Endodermal cell (in vitro differentiated cells): ENCODE data around the gene CPEB2. TPM values are rescaled to one million over a fixed set of nuclear protein-coding genes. Genes with fewer than 3 reads are reported as not detected.

Experiments
- DNase-seq: peaks from one replicate; pipeline ENCODE4 v3.0.0-alpha.2; 2017
- H3K27ac ChIP-seq: 2 replicates; pipeline ENCODE4 v1.5.1; 2013; ENCODE audit warnings: mild to moderate bottlenecking, low read depth, low read length, moderate library complexity
- H3K27me3 ChIP-seq: 2 replicates; pipeline ENCODE4 v1.6.1; 2013; ENCODE audit warnings: mild to moderate bottlenecking, low read length, moderate library complexity; ENCODE audit not compliant: insufficient read depth, control insufficient read depth, poor library complexity, severe bottlenecking
- H3K36me3 ChIP-seq: 2 replicates; pipeline ENCODE4 v1.7.0; 2013; ENCODE audit warnings: mild to moderate bottlenecking, low read length, moderate library complexity; ENCODE audit not compliant: control insufficient read depth, insufficient read depth
- H3K4me1 ChIP-seq: one replicate; pipeline ENCODE4 v1.7.0; 2013; ENCODE audit warnings: low read length; ENCODE audit not compliant: control insufficient read depth, insufficient read depth
- H3K4me3 ChIP-seq: 2 replicates; pipeline ENCODE4 v1.5.1; 2013; ENCODE audit warnings: mild to moderate bottlenecking, low read length, moderate library complexity
- H3K9ac ChIP-seq: 2 replicates; pipeline ENCODE4 v1.6.1; 2013; ENCODE audit warnings: mild to moderate bottlenecking, low read length, moderate library complexity; ENCODE audit not compliant: poor library complexity, severe bottlenecking; ENCODE audit errors: extremely low read depth
- H3K9me3 ChIP-seq: 2 replicates; pipeline ENCODE4 v1.6.1; 2013; ENCODE audit warnings: mild to moderate bottlenecking, low read length, moderate library complexity; ENCODE audit not compliant: control insufficient read depth
- H3K27ac Mint-ChIP-seq: 2 replicates; pipeline ENCODE4 v1.8.0; 2020; ENCODE audit warnings: mixed read lengths
- H3K27me3 Mint-ChIP-seq: 2 replicates; pipeline ENCODE4 v1.8.0; 2021; ENCODE audit warnings: mild to moderate bottlenecking, mixed read lengths; ENCODE audit not compliant: insufficient read depth
- H3K36me3 Mint-ChIP-seq: 2 replicates; pipeline ENCODE4 v1.8.0; 2020; ENCODE audit warnings: low read depth, mixed read lengths
- H3K4me1 Mint-ChIP-seq: 2 replicates; pipeline ENCODE4 v1.8.0; 2020; ENCODE audit warnings: mixed read lengths
- H3K4me3 Mint-ChIP-seq: 2 replicates; pipeline ENCODE4 v1.8.0; 2020; ENCODE audit warnings: mild to moderate bottlenecking, moderate library complexity, mixed read lengths
- H3K9me3 Mint-ChIP-seq: 2 replicates; pipeline ENCODE4 v1.8.0; 2020; ENCODE audit warnings: mild to moderate bottlenecking, mixed read lengths
- CTCF ChIP-seq: fragments of 200-600 bp; sonication (generic); conservative IDR thresholded peaks from 2 replicates; pipeline ENCODE4 v1.5.0; 2021; ENCODE audit warnings: antibody characterized with exemption, mild to moderate bottlenecking
- WGBS, 2 experiments: methylation state at CpG; one replicate each; pipeline versions ENCODE4 v1.1.5 to v1.1.7; 2013; ENCODE audit warnings: missing lambda C conversion rate in 2 of 2, mixed read lengths in 1 of 2; ENCODE audit not compliant: insufficient coverage in 1 of 2, insufficient read length in 1 of 2; 5-methylcytosine and 5-hydroxymethylcytosine counted together
- total RNA-seq, 2 donors: library from RNA; stranded (reverse); fragmentation: NEBNext Ultra II Directional in 1 of 2; extraction: Animal tissue kit (Norgen Biotek cat#: 25700) in 1 of 2; gene quantifications; 2 replicates in 1 of 2; 3 replicates in 1 of 2; pipeline ENCODE4 v1.2.1, GENCODE V29; 2021

CPEB2 gene
- total RNA-seq, 2 donors from 2014 or later, result 4.8 to 8.6 TPM

GRCh38 chr4:15088394-15089035 is 86.2 kb downstream of the CPEB2 start:
- no peak for TF ChIP-seq CTCF
- peaks cover 14% of the 10 kb centered on the region for H3K9me3 ChIP-seq
- H3K4me1 ChIP-seq, result no peaks in the 10 kb centered on the region
- Mint-ChIP-seq H3K36me3 (no peaks in the 10 kb centered on the region), H3K4me3 (no peak overlapping the region), H3K27me3 (no peaks in the 10 kb centered on the region), H3K4me1 (no peaks in the 10 kb centered on the region), H3K27ac (no peak overlapping the region), H3K9me3 (peaks cover 32% of the 10 kb centered on the region)
- H3K9ac ChIP-seq, result no peak overlapping the region
- 85 to 95% methylated on average over 2 to 4 of the region's 4 CpGs for WGBS, 2 experiments
- no peak overlapping the region for H3K4me3 ChIP-seq
- no peak for DNase-seq
- no peaks in the 10 kb centered on the region for H3K27me3 ChIP-seq
- no peaks in the 10 kb centered on the region for H3K36me3 ChIP-seq
- H3K27ac ChIP-seq, result no peak overlapping the region

DNA sequence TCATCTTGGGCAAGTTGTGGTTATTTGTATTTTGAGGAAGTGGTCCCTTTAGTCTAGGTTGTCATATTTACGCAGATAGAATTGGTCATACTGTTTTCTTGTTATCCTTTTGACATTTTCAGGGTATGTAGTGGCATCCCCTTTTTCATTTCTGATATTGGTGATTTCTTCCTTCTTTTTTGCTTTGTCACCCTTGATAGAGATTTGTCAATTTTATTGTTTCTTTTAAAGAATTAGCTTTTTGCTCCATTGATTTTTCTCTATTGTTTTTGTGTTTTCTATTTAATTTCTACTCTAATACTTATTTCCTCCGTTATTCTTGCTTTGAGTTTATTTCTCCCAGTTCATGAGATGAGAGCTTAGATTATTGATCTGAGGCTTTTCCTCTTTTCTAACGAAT is 87.7 kb downstream of the CPEB2 start:
- Mint-ChIP-seq H3K9me3 (peaks cover 30% of the 10 kb centered on the region), H3K27me3 (no peaks in the 10 kb centered on the region), H3K4me1 (no peaks in the 10 kb centered on the region), H3K4me3 (no peak overlapping the region), H3K36me3 (no peaks in the 10 kb centered on the region), H3K27ac (no peak overlapping the region)
- 100% methylated on average over 3 of the region's 3 CpGs; no CpG with 5 or more reads in 1 of the 2 experiments for WGBS, 2 experiments
- no peak for TF ChIP-seq CTCF
- DNase-seq, result no peak
- no peak overlapping the region for H3K4me3 ChIP-seq
- H3K4me1 ChIP-seq, result no peaks in the 10 kb centered on the region
- no peaks in the 10 kb centered on the region for H3K27me3 ChIP-seq
- H3K9ac ChIP-seq, result no peak overlapping the region
- H3K27ac ChIP-seq, result no peak overlapping the region
- H3K36me3 ChIP-seq, result no peaks in the 10 kb centered on the region
- H3K9me3 ChIP-seq, result peaks cover 12% of the 10 kb centered on the region

DNA sequence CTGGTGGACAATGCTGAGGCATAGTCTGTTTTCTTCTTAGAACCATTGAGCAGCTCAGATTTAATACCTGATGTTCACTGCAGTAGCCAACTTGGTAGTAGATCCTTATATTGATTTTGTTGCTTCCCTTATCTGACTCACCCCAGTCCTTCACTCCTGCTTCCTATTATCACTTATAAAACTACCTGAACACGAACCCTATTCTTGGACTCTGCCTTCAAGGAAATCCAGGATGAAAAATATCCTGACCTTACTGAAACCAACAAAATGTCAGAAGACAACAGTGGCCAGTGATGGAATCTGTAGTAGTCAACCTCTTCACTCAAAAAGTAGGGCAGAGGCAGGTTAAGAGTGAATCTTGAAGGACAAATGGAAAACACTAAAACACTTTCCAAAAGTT is 98.1 kb downstream of the CPEB2 start:
- no peaks in the 10 kb centered on the region for H3K4me1 Mint-ChIP-seq
- 84 to 100% methylated on average over 1 of the region's 1 CpG for WGBS, 2 experiments

More for the DNA sequence above, 98.1 kb downstream of the CPEB2 start:
- Mint-ChIP-seq H3K27ac (no peak overlapping the region), H3K9me3 (peaks cover 1% of the 10 kb centered on the region), H3K27me3 (no peaks in the 10 kb centered on the region), H3K36me3 (no peaks in the 10 kb centered on the region), H3K4me3 (no peak overlapping the region)
- no peaks in the 10 kb centered on the region for H3K9me3 ChIP-seq
- DNase-seq, result no peak
- H3K27ac ChIP-seq, result no peak overlapping the region
- no peak overlapping the region for H3K4me3 ChIP-seq
- no peaks in the 10 kb centered on the region for H3K4me1 ChIP-seq
- TF ChIP-seq CTCF, result no peak
- H3K9ac ChIP-seq, result no peak overlapping the region
- H3K36me3 ChIP-seq, result no peaks in the 10 kb centered on the region
- no peaks in the 10 kb centered on the region for H3K27me3 ChIP-seq
